ENCODE data around the gene CYB561A3.
"Not testable (repeated sequence)": the region's sequence is repeated elsewhere in the genome, so short reads cannot be mapped to it uniquely, and the experiment has no call there.

Gene CYB561A3

DNA sequence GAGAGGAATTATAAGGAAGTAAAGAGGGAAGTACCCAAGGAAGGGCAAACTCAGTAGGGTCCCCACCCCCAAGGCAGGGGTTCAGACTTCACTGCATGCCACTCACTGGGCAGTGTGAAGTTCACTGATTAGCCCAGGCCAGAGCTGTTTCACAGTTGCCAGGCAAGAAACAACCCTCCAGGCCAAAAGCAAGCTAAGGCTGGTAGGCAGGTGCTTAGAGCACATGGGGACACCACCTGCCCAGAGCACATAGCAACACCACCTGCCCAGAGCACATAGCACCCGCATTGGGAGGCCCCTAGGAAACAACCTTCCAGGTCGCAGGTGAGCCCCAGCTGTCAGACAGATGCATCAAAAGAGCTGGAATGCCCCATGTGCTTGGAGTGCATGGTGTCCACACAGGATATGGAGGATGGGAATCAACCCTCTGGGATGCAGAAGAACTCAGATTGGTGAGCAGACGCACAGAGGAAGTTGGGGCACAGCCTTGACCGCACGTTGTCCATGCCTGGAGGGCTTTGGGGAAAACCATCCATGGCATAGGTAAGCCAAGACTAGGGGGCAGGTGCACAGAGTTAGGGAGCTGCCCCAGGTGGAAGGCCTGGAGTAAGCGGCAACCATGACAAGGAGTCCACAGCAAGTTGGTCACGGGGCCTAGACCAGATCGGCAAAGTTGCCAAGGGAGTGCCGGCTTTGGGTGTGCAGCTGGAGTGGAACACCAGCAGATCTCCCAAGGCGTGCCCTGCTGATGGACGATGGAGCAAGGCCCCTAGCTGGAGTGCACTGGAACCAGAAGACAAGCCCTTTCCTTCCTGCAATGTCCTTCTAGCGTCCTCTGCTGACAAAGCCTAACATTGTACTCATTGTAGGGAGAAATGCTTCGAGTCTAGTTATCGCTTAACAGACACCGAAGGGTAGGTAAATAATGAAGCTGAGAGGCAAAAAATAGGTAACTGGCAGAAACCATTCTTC is 22.9 kb upstream of the CYB561A3 start:
- H3K27me3 ChIP-seq = no peaks in the 10 kb centered on the region
- H3K9me3 ChIP-seq = no peaks in the 10 kb centered on the region
- no peak for TF ChIP-seq CTCF (IDR thresholded peaks at IDR 0.05)
- no peak overlapping the region for H3K4me3 ChIP-seq (ENCODE audit: low read depth in 1 of 2, low read length in 1 of 2)
- H3K4me1 ChIP-seq (ENCODE audit: control insufficient read depth in 1 of 2, insufficient read depth in 1 of 2, low read depth in 1 of 2, low read length in 1 of 2) = peaks cover 5 to 7% of the 10 kb centered on the region in 2 experiments
- H3K36me3 ChIP-seq = no peaks in the 10 kb centered on the region
- H3K27ac ChIP-seq = no peak overlapping the region

- peaks cover 8 to 11% of the 10 kb centered on the region in 2 experiments for H3K4me1 ChIP-seq (ENCODE audit: control insufficient read depth in 1 of 2, insufficient read depth in 1 of 2, low read depth in 1 of 2, low read length in 1 of 2)
- H3K27ac ChIP-seq, H3K27me3 ChIP-seq: not testable (repeated sequence)
Observed at GRCh38 chr11:61383859-61384258, 22.2 kb upstream of the CYB561A3 start.

GRCh38 chr11:61380884-61381283 is 19.2 kb upstream of the CYB561A3 start:
- Histone ChIP-seq H3K27ac (no peak overlapping the region), H3K9me3 (no peaks in the 10 kb centered on the region), H3K4me1 (ENCODE audit: control insufficient read depth in 1 of 2, insufficient read depth in 1 of 2, low read depth in 1 of 2, low read length in 1 of 2) (peaks cover 15 to 16% of the 10 kb centered on the region in 2 experiments), H3K27me3 (no peaks in the 10 kb centered on the region), H3K36me3 (no peaks in the 10 kb centered on the region), H3K4me3 (ENCODE audit: low read depth in 1 of 2, low read length in 1 of 2) (no peak overlapping the region)
- TF ChIP-seq CTCF (IDR thresholded peaks at IDR 0.05) = no peak

More at GRCh38 chr11:61383859-61384258, 22.2 kb upstream of the CYB561A3 start:
- H3K36me3 ChIP-seq; H3K4me3 ChIP-seq (ENCODE audit: low read depth in 1 of 2, low read length in 1 of 2); H3K9me3 ChIP-seq: not testable (repeated sequence)

DNA sequence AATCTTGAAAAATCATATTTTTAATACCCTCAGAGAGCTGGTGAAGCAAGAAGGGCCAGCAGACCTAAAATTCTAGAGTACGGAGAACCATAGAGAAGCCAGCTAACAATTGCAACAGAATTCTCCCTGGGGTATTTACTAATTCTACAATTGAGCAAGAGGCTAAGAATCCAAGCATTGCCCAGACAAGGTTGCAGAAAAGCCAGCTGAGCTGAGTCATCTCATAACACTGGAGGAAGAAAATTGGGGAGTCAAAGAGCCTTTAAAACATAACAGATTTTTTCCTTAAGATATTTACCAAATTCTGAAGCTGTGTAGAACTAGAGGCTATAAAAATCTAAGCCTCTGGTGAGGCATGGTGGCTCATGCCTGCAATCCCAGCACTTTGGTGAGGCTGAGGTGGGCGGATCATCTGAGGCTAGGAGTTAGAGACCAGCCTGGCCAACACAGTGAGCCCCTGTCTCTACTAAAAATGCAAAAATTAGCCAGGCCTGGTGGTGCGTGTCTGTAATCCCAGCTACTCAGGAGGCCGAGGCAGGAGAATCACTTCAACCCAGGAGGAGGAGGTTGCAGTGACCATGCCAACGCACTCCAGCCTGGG is 17.1 kb upstream of the CYB561A3 start:
- no peaks in the 10 kb centered on the region for H3K36me3 ChIP-seq
- peaks cover 10% of the 10 kb centered on the region in 2 experiments for H3K4me1 ChIP-seq (ENCODE audit: control insufficient read depth in 1 of 2, insufficient read depth in 1 of 2, low read depth in 1 of 2, low read length in 1 of 2)
- no peak overlapping the region for H3K4me3 ChIP-seq (ENCODE audit: low read depth in 1 of 2, low read length in 1 of 2)
- no peaks in the 10 kb centered on the region for H3K27me3 ChIP-seq
- no peak for TF ChIP-seq CTCF (IDR thresholded peaks at IDR 0.05)
- no peaks in the 10 kb centered on the region for H3K9me3 ChIP-seq
- peak overlapping the region; percentile 2 for H3K27ac ChIP-seq

DNA sequence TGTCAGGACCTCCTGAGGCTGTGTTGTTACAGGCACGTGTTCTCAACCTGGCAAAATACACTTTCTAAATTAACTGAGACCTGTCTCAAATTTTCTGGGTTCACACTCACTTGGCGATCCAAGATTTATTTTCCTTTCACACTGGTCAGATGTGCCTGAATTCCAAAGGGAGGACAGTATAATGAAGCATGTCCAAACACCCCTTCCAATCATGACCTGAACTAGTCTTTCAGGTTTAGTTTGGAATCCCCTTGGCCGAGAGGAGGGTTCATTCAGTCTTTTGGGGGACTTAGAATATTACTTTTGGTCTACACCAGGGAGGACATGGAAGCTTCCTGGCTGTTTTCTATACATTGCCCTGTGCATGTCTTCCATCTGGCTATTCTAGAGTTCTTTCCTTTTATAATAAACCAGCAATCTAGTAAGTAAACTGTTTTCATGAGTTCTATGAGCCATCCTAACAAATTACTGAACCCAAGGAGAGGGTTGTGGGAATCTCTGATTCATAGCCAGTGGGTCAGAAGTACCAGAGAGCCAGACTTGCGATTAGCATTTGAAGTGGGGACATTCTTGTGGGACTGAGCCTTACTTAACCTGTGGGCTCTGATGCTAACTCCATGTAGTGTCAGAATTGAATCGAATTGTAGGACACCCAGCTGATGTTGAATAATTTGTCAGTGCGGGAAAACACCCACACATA is 15.9 kb upstream of the CYB561A3 start:
- Histone ChIP-seq H3K4me3 (ENCODE audit: low read depth in 1 of 2, low read length in 1 of 2) (no peak overlapping the region), H3K27ac (no peak overlapping the region), H3K9me3 (no peaks in the 10 kb centered on the region), H3K4me1 (ENCODE audit: control insufficient read depth in 1 of 2, insufficient read depth in 1 of 2, low read depth in 1 of 2, low read length in 1 of 2) (peaks cover 10% of the 10 kb centered on the region in 2 experiments), H3K27me3 (no peaks in the 10 kb centered on the region), H3K36me3 (no peaks in the 10 kb centered on the region)
- TF ChIP-seq CTCF (IDR thresholded peaks at IDR 0.05) = no peak

Measured in neutrophil (primary cell).